Measurements from ENCODE around the gene HDLBP.
"Not testable (repeated sequence)": the region's sequence is repeated elsewhere in the genome, so short reads cannot be mapped to it uniquely, and the experiment has no call there.

Gene HDLBP

GRCh38 chr2:241205086-241205485 is 110.4 kb downstream of the HDLBP start:
- no peak for DNase-seq

DNA sequence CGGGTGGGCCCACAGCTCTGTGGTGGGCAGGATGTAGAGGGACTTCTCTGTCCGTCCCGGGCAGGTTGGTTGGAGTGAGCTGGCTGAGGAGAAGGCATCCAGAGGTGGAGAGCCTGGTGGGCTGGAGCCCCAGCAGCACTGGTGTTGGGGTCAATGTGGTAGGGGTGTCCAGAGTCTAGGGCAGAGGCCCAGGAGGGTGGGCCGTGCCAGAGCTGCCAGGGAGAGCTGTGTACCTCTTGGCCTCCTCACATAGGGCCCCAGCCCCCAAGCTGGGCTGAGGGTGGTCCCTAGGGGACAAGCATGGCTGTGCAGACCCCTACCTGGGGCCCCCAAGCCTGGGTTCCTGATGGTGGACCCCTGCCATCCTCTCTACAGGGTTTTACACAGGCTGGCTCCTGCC is 111.0 kb downstream of the HDLBP start:
- no peak for DNase-seq

GRCh38 chr2:241204010-241204384 is 111.5 kb downstream of the HDLBP start:
- DNase-seq, result no peak

- no peak for DNase-seq
These were observed 112.1 kb downstream of the HDLBP start for GRCh38 chr2:241203218-241204009.

DNA sequence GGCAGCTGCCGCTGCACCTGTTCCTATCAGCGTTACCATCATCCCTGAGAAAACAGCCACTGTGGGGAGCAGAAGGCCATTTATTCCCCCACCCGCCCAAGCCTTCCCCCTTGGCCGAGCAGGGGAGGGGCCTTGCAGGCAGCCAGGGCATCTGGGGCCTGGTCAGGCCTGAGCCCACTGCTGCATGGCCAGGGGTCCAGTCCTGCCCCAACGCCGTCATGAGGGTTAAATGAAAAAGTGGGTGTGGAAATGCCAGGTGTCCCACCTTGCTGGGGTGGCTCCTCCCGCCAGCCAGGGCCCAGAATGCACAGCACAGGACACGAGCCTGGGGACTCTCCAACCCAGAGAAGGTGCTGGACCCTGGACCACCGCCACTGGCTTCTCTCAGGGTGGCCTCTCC is 112.8 kb downstream of the HDLBP start:
- DNase-seq, result no peak

DNA sequence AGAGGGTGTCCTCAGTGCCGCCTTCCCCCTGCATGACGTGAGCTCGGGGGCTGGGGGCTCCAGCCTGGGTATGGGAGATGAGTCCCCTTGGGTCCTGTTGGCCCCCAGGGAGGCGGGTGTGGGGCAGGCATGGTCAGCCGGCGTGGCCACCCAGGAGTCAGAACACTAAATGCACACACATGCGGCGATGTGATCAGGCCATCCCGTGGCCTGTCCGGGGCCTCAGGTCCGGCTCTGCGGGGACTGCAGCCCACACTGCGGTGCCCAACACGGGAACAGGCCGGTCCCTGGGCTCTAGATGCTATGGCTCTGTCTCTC is 113.2 kb downstream of the HDLBP start:
- DNase-seq, result no peak

GRCh38 chr2:241201445-241202267 is 113.8 kb downstream of the HDLBP start:
- DNase-seq, result no peak

DNA sequence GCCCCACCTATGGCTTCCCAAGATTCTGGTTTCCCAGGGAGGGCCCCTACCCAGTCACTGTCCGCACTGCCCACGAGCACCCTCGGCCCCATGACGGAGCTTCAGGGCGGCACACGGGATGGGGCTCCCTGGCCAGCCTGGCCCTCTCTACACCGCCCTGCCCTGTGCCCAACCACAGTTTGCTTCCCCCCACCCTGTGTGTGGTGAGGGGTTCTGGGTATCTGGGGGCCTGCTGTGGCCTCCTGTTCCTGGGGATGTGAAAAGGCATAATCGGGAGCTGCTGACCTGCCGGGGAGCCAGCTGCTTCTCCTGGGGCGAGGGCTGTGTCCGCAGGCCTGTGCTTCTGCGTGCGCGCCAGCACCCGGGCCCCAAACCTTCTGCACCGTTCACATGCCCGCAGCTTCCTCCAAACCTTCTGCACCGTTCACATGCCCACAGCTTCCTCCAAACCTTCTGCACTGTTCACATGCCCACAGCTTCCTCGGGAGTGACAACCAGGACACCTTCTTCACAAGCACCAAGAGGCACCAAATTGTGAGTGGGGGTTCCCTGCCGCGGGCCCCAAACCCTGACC is 114.6 kb downstream of the HDLBP start:
- DNase-seq, result peak; percentile 84

GRCh38 chr2:241199897-241200821 is 115.3 kb downstream of the HDLBP start:
- DNase-seq, result no peak

- DNase-seq, result no peak
These were observed 116.2 kb downstream of the HDLBP start for GRCh38 chr2:241199286-241199685.

GRCh38 chr2:241198381-241199279 is 116.8 kb downstream of the HDLBP start:
- DNase-seq, result no peak

DNA sequence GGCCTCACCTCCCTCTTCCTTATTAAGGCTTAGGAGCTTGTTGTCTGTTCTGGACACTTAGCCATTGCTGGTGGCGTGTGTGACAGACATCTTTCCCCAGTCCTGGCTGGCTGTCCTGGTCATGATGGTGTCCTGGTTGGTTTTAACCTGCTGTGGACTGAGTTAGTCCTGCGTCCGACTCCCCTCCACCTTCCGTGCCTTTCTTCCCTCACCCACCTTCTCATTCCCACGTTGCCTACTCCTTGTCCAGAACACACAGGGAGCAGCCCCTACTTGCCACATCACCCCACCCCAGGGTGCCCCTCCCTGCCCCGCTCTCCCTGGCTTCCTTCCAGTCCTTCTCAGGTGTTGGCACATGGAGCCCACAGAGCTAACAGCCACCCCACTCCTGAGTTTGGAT is 117.5 kb downstream of the HDLBP start:
- no peak for DNase-seq

GRCh38 chr2:241197246-241197645 is 118.2 kb downstream of the HDLBP start:
- not testable (repeated sequence) for DNase-seq

DNA sequence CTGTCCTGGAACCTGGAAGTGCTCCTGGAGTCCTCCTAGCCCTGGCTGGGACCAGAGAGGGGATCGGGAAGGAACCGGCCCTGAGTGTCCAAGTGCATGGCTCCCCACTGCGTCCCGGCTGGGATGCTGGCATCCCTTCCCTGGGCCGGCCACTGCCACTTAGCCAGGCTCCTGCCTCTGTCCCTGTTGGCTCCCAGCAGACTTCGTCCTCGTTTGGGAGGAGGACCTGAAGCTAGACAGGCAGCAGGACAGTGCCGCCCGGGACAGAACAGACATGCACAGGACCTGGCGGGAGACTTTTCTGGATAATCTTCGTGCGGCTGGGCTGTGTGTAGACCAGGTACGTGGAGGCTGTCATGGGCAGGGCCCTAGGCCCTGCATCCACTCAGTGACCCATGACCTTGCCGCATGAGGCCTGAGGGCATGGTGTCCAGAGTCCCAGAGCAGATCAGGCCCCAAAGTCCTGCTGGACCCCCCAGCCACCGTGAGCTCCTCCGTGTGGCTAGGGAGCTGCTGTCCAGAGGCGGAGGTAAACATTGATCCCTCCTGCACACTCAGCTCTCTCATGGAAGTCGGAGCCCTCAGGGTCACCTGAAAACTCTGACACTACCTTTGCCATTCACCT is 119.9 kb downstream of the HDLBP start:
- DNase-seq, result no peak

DNA sequence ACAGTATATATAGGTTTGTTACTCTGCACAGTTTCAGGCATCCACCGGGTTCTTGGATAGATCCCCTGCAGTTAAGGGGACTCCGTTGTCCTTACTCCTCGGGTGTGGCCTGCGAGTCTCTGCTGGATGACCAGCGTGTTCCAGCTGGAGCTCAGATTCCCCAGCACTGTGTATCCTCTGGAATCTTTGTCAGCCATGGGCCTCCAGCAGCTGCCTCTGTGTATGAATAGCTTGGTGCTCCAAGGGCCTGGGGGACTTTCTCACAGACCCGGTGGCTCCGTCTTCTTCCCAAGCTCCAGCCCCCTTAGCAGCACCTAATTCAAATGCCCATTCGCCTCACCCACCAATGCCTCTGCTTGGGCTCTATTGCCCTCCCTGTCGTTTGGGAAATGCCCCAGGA is 120.7 kb downstream of the HDLBP start:
- no peak for DNase-seq

DNA sequence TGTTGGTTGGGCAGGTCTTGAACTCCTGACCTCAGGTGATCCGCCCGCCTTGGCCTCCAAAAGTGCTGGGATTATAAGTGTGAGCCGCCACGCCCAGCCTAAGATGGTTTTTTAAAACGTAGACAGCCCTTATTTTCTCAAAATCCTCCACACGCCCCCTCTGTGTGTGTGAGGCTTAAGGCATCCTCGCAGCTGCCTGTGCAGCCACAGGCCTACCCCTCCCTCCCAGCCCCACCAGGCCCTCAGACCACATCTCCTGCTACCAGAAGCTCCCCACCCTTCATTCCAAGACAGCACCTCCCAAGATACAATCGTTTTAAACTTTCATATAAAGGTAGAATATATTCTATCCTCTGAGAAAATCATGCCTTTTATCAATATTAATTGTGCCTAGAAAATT is 122.2 kb downstream of the HDLBP start:
- DNase-seq, result no peak

- no peak for DNase-seq
These were observed 124.4 kb downstream of the HDLBP start for GRCh38 chr2:241191081-241191480.

- no peak for DNase-seq
These were observed 125.0 kb downstream of the HDLBP start for GRCh38 chr2:241190291-241190981.

DNA sequence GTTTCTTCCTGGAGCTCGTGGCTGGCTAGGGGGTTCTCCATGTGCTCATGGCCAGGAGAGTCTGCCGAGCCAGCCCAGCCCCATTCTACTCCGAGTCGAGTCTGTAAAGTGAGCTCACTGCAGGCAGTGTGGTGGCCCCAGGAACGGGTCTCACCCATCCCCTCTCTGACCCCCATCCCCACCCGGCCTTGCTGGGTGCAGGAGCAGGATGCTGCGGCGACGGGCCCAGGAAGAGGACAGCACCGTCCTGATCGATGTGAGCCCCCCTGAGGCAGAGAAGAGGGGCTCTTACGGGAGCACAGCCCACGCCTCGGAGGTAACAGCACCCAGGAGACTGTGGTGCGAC is 125.6 kb downstream of the HDLBP start:
- no peak for DNase-seq

DNA sequence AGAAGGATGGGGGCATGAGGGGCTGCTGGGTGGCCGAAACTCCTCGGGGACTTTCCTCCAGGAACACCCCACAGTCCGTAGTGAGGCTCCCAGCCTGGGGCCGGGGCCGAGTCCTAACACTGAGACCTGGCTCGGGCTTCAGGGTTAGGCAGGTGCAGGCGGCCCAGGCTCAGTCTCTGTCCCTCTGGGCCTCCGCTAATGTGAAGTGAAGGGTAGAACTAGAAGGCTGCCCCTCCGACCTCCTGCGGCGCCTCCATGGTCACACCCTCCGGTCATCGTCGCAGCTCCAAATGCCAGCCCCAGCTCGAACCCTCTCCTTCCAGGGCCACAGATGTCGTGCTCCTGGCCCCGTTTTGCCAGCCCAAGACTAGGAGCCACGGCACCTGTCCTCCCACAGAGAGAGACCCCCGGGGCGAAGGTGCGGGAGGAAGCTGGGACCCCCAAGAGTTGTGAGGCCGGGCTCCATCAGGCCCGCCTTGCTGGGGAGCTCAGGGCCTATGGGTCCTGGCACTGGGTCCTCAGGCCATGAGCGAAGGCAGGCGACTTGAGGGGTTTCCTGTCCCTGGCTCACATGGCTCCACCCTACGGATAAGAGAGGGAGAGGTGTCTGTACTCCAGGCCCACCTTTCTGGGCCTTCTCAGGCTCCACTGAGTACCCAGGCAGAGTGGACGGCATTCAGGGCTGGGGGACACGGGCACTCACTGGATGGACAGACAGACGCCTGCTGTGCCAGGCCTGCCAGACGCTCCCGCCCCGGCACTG is 126.2 kb downstream of the HDLBP start:
- no peak for DNase-seq

Data from GDM1 (cell line).